Tibial nerve (tissue), 3 donors: Measurements from ENCODE around the gene RIBC2.

Source experiments
- CTCF ChIP-seq, 5 experiments: fragments of 200-600 bp in 3 of 5; fragments of 450-650 bp in 2 of 5; sonication (generic) in 3 of 5; IDR thresholded peaks; one replicate each; pipeline ENCODE4 v1.5.1; 2016 to 2019; ENCODE audit warnings: antibody characterized with exemption in 5 of 5, mild to moderate bottlenecking in 3 of 5, moderate library complexity in 2 of 5
- POLR2A ChIP-seq, 2 donors: fragments of 450-650 bp; IDR thresholded peaks; one replicate each; pipeline ENCODE4 v1.6.1; 2017; ENCODE audit warnings: antibody characterized with exemption in 2 of 2, mild to moderate bottlenecking in 2 of 2, moderate library complexity in 2 of 2

- TF ChIP-seq CTCF (IDR thresholded peaks at IDR 0.05): no peak
- no peak for TF ChIP-seq POLR2A (IDR thresholded peaks at IDR 0.05)
Measured at GRCh38 chr22:45455621-45456020, 42.1 kb downstream of the RIBC2 start.
